ENCODE results near the gene RND3. TPM values are rescaled to one million over a fixed set of nuclear protein-coding genes. Genes with fewer than 3 reads are reported as not detected.

The RND3 gene
- polyA plus RNA-seq, 1 experiment = 627 TPM

GRCh38 chr2:150480971-150481830, 6.3 kb downstream of the RND3 start:
- TF ChIP-seq, protein P1, sequence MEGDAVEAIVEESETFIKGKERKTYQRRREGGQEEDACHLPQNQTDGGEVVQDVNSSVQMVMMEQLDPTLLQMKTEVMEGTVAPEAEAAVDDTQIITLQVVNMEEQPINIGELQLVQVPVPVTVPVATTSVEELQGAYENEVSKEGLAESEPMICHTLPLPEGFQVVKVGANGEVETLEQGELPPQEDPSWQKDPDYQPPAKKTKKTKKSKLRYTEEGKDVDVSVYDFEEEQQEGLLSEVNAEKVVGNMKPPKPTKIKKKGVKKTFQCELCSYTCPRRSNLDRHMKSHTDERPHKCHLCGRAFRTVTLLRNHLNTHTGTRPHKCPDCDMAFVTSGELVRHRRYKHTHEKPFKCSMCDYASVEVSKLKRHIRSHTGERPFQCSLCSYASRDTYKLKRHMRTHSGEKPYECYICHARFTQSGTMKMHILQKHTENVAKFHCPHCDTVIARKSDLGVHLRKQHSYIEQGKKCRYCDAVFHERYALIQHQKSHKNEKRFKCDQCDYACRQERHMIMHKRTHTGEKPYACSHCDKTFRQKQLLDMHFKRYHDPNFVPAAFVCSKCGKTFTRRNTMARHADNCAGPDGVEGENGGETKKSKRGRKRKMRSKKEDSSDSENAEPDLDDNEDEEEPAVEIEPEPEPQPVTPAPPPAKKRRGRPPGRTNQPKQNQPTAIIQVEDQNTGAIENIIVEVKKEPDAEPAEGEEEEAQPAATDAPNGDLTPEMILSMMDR (IDR thresholded peaks at IDR 0.05; ENCODE audit: low read depth, low read length) = no peak
- peak overlapping the region; percentile 48 for H3K27ac ChIP-seq (ENCODE audit: low read depth, low read length)
- DNase-seq (ENCODE audit: low read depth, low spot score) = no peak
- ChIA-PET POLR2A (interaction anchor here (0.7 to 1.6 kb wide), 11 partner anchors 9 to 956 kb away, joined by 3 to 5 read pairs (median 3); no protein-coding TSS in a partner anchor), CTCF (interaction anchor here (1.9 to 2.1 kb wide), 2 partner anchors 758 to 887 kb away, joined by 6 to 14 read pairs; no protein-coding TSS in a partner anchor)
- H3K9me3 ChIP-seq (ENCODE audit: control insufficient read depth, insufficient read depth, low read length) = peaks cover 12% of the 10 kb centered on the region; the same call in 1 of the 2 replicates
- H3K27me3 ChIP-seq (ENCODE audit: control insufficient read depth, insufficient read depth, low read length) = no peaks in the 10 kb centered on the region
- H3K4me3 ChIP-seq (ENCODE audit: low read depth, low read length) = peak overlapping the region; percentile 94

DNA sequence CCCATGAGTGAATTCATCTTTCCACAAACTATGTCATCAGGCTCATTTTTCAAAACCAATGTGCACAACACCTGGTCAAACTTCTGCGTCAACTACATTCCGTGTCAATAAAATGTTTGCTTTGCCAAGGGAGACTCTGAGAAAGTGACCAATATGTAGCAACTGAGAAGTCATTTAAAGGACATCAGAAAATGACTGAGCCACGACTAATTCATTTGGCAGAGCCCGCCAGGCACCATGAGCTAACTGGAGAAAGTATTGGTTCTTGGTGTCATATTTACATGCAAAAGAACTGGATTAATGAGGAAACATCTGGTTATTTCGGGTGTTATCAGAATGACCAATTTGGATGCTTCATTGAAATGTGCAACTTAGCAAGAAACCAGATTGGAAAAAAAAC, 7.2 kb downstream of the RND3 start:
- DNase-seq (ENCODE audit: low read depth, low spot score) = no peak
- H3K27me3 ChIP-seq (ENCODE audit: control insufficient read depth, insufficient read depth, low read length) = no peaks in the 10 kb centered on the region
- peak overlapping the region; percentile 94 for H3K4me3 ChIP-seq (ENCODE audit: low read depth, low read length)
- peaks cover 2% of the 10 kb centered on the region; the same call in 1 of the 2 replicates for H3K9me3 ChIP-seq (ENCODE audit: control insufficient read depth, insufficient read depth, low read length)
- H3K27ac ChIP-seq (ENCODE audit: low read depth, low read length) = no peak overlapping the region
- TF ChIP-seq, protein P1 (IDR thresholded peaks at IDR 0.05; ENCODE audit: low read depth, low read length) = no peak
- ChIA-PET POLR2A (interaction anchor here (0.7 to 1.6 kb wide), 5 partner anchors 41 to 881 kb away, joined by 3 to 5 read pairs (median 4); no protein-coding TSS in a partner anchor), CTCF (interaction anchor here (1.9 to 2.6 kb wide), 2 partner anchors 759 to 886 kb away, joined by 6 to 7 read pairs; no protein-coding TSS in a partner anchor)

- Histone ChIP-seq H3K27ac (ENCODE audit: low read depth, low read length) (peak overlapping the region; percentile 4), H3K27me3 (ENCODE audit: control insufficient read depth, insufficient read depth, low read length) (no peaks in the 10 kb centered on the region), H3K9me3 (ENCODE audit: control insufficient read depth, insufficient read depth, low read length) (no peaks in the 10 kb centered on the region), H3K4me3 (ENCODE audit: low read depth, low read length) (peak overlapping the region; percentile 94)
- TF ChIP-seq, protein P1 (IDR thresholded peaks at IDR 0.05; ENCODE audit: low read depth, low read length) = no peak
- DNase-seq (ENCODE audit: low read depth, low spot score) = no peak
- ChIA-PET CTCF (interaction anchor here (0.7 to 2.6 kb wide), 4 partner anchors 83 to 885 kb away, joined by 4 to 7 read pairs (median 5); no protein-coding TSS in a partner anchor), POLR2A (interaction anchor here (0.7 to 1.6 kb wide), 3 partner anchors 42 to 326 kb away, joined by 4 to 7 read pairs (median 6); no protein-coding TSS in a partner anchor)
These were observed 8.2 kb downstream of the RND3 start for GRCh38 chr2:150479075-150479915.

DNA sequence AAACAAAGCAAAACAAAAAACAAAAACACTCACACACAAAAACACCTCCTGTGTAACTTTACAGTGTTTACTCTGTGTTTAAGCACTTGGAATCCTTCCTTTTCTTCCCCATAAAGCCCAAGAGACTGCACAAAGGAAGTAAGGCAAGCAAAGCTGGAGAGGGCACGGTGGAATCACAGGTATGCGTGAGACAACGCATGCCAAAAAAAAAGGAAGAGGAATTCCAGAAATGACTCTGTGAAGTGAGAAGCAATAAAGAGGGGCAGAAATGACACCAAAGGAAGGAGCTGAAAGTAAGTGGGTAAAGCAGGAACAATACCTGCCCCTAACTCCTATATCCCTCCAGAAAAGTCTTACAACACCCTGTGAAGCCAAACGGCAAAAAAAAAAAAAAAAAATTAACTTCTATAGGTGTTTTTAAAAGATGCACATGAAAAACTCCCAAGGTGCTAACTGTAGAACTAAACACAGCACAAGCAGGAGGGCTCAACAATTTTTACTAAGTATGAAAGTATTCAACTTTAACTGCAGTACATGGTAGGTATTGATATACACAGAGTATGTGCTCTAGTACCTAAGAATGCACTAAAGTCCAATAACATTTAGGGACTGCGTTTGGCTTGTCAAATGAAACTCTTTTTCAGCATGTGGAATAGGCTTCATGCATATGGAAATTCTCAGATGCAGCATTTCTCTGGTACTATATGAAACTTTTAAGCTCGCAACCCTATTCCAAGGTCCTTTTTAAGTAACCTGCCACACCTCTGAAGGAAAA, 9.1 kb downstream of the RND3 start:
- TF ChIP-seq, protein P1 (IDR thresholded peaks at IDR 0.05; ENCODE audit: low read depth, low read length) = no peak
- Histone ChIP-seq H3K27ac (ENCODE audit: low read depth, low read length) (peak overlapping the region; percentile 4), H3K4me3 (ENCODE audit: low read depth, low read length) (peak overlapping the region; percentile 94), H3K27me3 (ENCODE audit: control insufficient read depth, insufficient read depth, low read length) (no peaks in the 10 kb centered on the region), H3K9me3 (ENCODE audit: control insufficient read depth, insufficient read depth, low read length) (no peaks in the 10 kb centered on the region)
- ChIA-PET POLR2A (interaction anchor here (0.7 to 1.6 kb wide), 5 partner anchors 122 to 410 kb away, joined by 3 to 7 read pairs (median 4); no protein-coding TSS in a partner anchor), CTCF (interaction anchor here (0.7 to 2.6 kb wide), 3 partner anchors 745 to 882 kb away, joined by 4 to 7 read pairs (median 4); no protein-coding TSS in a partner anchor)
- DNase-seq (ENCODE audit: low read depth, low spot score) = no peak
